Right hindlimb (tissue), 1 donor: ENCODE data around the gene NFKBIZ.

Experiments used
- DNase-seq: peaks from one replicate; pipeline ENCODE4 v3.0.0-alpha.2; 2018

Gene NFKBIZ

GRCh38 chr3:101827211-101828174 lies 21.8 kb upstream of the NFKBIZ start:
- peak; percentile 89 for DNase-seq

GRCh38 chr3:101828276-101828675 lies 21.0 kb upstream of the NFKBIZ start:
- DNase-seq = no peak

- DNase-seq = peak; percentile 62
Observed at GRCh38 chr3:101828691-101829436, 20.4 kb upstream of the NFKBIZ start.

- DNase-seq = no peak
Observed at GRCh38 chr3:101829437-101829830, 19.9 kb upstream of the NFKBIZ start.

- DNase-seq = no peak
Observed at GRCh38 chr3:101829874-101830273, 19.4 kb upstream of the NFKBIZ start.

GRCh38 chr3:101833446-101833974 lies 15.8 kb upstream of the NFKBIZ start:
- DNase-seq = no peak

GRCh38 chr3:101835676-101836075 lies 13.6 kb upstream of the NFKBIZ start:
- DNase-seq = no peak

- no peak for DNase-seq
Observed at GRCh38 chr3:101836160-101836559, 13.2 kb upstream of the NFKBIZ start.

- no peak for DNase-seq
Observed at GRCh38 chr3:101836652-101837598, 12.4 kb upstream of the NFKBIZ start.

- no peak for DNase-seq
Observed at GRCh38 chr3:101838691-101839090, 10.6 kb upstream of the NFKBIZ start.

- no peak for DNase-seq
Observed at GRCh38 chr3:101840066-101840465, 9.2 kb upstream of the NFKBIZ start.

- DNase-seq = no peak
Observed at GRCh38 chr3:101842245-101842934, 6.9 kb upstream of the NFKBIZ start.

GRCh38 chr3:101842935-101843330 lies 6.4 kb upstream of the NFKBIZ start:
- no peak for DNase-seq

- no peak for DNase-seq
Observed at GRCh38 chr3:101845425-101845824, 3.9 kb upstream of the NFKBIZ start.

- no peak for DNase-seq
Observed at GRCh38 chr3:101846709-101847108, 2.6 kb upstream of the NFKBIZ start.

GRCh38 chr3:101847328-101847727 lies 2.0 kb upstream of the NFKBIZ start:
- no peak for DNase-seq

- DNase-seq = no peak
Observed at GRCh38 chr3:101848326-101848725, 988 bp upstream of the NFKBIZ start.

GRCh38 chr3:101849714-101850245 lies 466 bp downstream of the NFKBIZ start:
- DNase-seq = no peak

GRCh38 chr3:101850246-101851051 lies 1.1 kb downstream of the NFKBIZ start:
- DNase-seq = peak; percentile 32

GRCh38 chr3:101851072-101851770 lies 1.9 kb downstream of the NFKBIZ start:
- no peak for DNase-seq
